Heart right ventricle (tissue), 16 donors: ENCODE data around the gene ANKS1B. TPM values are rescaled to one million over a fixed set of nuclear protein-coding genes. Genes with fewer than 3 reads are reported as not detected.

Experiments
- ATAC-seq, 8 donors: fragments of 200-7000 bp; cut with Tn5 transposase; one replicate each; pipeline ENCODE4 v1.9.1; 2020; ENCODE audit warnings: mild to moderate bottlenecking in 8 of 8, moderate library complexity in 8 of 8, moderate number of reproducible peaks in 1 of 8
- DNase-seq, 2 donors: peaks; one replicate each; pipeline ENCODE4 v3.0.0-alpha.2; 2020
- H3K27ac ChIP-seq, 10 donors: fragments of 200-600 bp; sonication (generic) in 2 of 10; one replicate each; pipeline versions ENCODE4 v1.5.0 to v1.8.0; 2020 to 2022; ENCODE audit warnings: mild to moderate bottlenecking in 3 of 10
- H3K27me3 ChIP-seq, 7 donors: fragments of 200-600 bp; one replicate each; pipeline ENCODE4 v1.8.0; 2021 to 2022; ENCODE audit warnings: mild to moderate bottlenecking in 2 of 7
- H3K36me3 ChIP-seq, 9 donors: fragments of 200-600 bp; sonication (generic) in 1 of 9; one replicate each; pipeline versions ENCODE4 v1.5.0 to v1.8.0; 2020 to 2022; ENCODE audit warnings: mild to moderate bottlenecking in 2 of 9
- H3K4me1 ChIP-seq, 9 donors: fragments of 200-600 bp; sonication (generic) in 1 of 9; one replicate each; pipeline versions ENCODE4 v1.5.0 to v1.8.0; 2020 to 2022; ENCODE audit warnings: mild to moderate bottlenecking in 4 of 9
- H3K4me3 ChIP-seq, 10 donors: fragments of 200-600 bp; sonication (generic) in 2 of 10; one replicate each; pipeline versions ENCODE4 v1.5.0 to v1.8.0; 2020 to 2022; ENCODE audit warnings: mild to moderate bottlenecking in 7 of 10, moderate library complexity in 2 of 10
- H3K9me3 ChIP-seq, 11 donors: fragments of 200-600 bp in 10 of 11; sonication (generic) in 2 of 11; one replicate each; pipeline versions ENCODE4 v1.5.0 to v1.8.0; 2013 to 2022; ENCODE audit warnings: mild to moderate bottlenecking in 2 of 11, control low read depth in 1 of 11, moderate library complexity in 1 of 11
- WGBS, 2 donors: extraction: QIAGEN DNeasy Blood & Tissue Kit; methylation state at CpG; one replicate each; pipeline ENCODE4 v1.1.7; 2013; ENCODE audit warnings: inconsistent platforms in 1 of 2; 5-methylcytosine and 5-hydroxymethylcytosine counted together
- intact Hi-C, 10 donors: fragments of 100-400 bp; cut with DNase I; formaldehyde crosslinking; loops; one replicate each; pipeline versions ENCODE4 v1.11.1 to v1.14.2; 2022
- polyA plus RNA-seq, 2 donors: library from polyadenylated mRNA; stranded (reverse); fragments of 200-250 nt; gene quantifications; one replicate each; pipeline ENCODE4 v1.2.3, GENCODE V29; 2013
- total RNA-seq, 10 donors: library from RNA; stranded (reverse); fragmentation: NEBNext Ultra II Directional in 3 of 10; extraction: Animal tissue kit (Norgen Biotek cat#: 25700) in 3 of 10; gene quantifications; one replicate each; pipeline versions ENCODE4 v1.2.1 to v1.2.4, GENCODE V29; 2021 to 2023
- TF ChIP-seq, protein P1 (sequence below), 9 donors: fragments of 200-600 bp; sonication (generic) in 2 of 9; IDR thresholded peaks; one replicate each; pipeline versions ENCODE4 v1.5.0 to v1.8.0; 2021 to 2022; ENCODE audit warnings: antibody characterized with exemption in 9 of 9, mild to moderate bottlenecking in 5 of 9, moderate library complexity in 1 of 9
- donor health status: Arrhythmogenic right ventricular cardiomyopathy.
- donor health status: ischemic (EF 13 %, LVEDD 7.1; RV severe dilation, severe dysfunction).
- donor health status: healthy with polysubstance abuse.
- donor health status: DM: no; HTN: yes; CAD: no.
- donor health status: DM: no; HTN: no; CAD: no.
- donor health status: ischemic (EF 25% LVEDD 6.9; RV normal size, moderate dysfunction).
- donor health status: ischemic (EF 25% LVEDD 5.7; RV mildly dilated, moderate dysfunction).
- donor health status: healthy.
- donor health status: DM: yes; HTN: yes; CAD: no.
- donor health status: Ischemic cardiomyopathy.
- donor health status: ischemic (EF 35%, LVEDD 5.7; RV mildly dilated, moderate dysfunction).
- donor health status: nonischemic (EF 11% LVEDD 7.7; RV severe dilation, severe dysfunction).
- donor health status: DM: yes; HTN: yes; CAD: no.
- donor health status: PGD.
- donor health status: ischemic (EF 29% LVEDD 5.4; RV normal size, mild dysfunction).
- donor health status: nonischemic (EF 23%, LVEDD 6.1; RV moderate dilation, normal function).

ANKS1B gene
- total and polyA plus RNA-seq, 12 donors = 0.58 to 4.8 (median 1.8) TPM

DNA sequence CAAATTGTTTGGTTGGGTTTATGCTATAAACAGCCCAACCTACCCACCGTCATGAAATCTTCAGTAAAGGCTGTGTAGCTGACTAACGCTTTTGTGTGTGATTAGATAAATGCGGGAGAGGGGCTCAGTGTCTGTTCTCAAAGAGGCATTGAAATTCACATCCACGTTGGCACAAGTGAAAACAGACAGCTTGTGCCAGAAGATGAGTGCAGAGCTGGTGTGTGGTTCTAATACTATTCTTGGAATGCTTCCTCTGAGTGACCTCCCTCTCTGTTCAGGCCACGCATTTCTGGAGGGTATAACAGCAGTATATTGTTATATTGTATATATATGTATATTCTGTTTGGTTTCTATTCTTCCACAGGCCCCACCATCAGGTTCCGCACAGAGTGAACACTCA, 1075.9 kb downstream of the ANKS1B start:
- Histone ChIP-seq H3K4me1 (no peaks in the 10 kb centered on the region), H3K36me3 (no peaks in the 10 kb centered on the region), H3K9me3 (no peaks in the 10 kb centered on the region), H3K27ac (no peak overlapping the region), H3K4me3 (no peak overlapping the region), H3K27me3 (peaks cover 0 to 10% (median 0%) of the 10 kb centered on the region in 7 donors)
- ATAC-seq (no peak), DNase-seq (no peak)
- TF ChIP-seq, protein P1, sequence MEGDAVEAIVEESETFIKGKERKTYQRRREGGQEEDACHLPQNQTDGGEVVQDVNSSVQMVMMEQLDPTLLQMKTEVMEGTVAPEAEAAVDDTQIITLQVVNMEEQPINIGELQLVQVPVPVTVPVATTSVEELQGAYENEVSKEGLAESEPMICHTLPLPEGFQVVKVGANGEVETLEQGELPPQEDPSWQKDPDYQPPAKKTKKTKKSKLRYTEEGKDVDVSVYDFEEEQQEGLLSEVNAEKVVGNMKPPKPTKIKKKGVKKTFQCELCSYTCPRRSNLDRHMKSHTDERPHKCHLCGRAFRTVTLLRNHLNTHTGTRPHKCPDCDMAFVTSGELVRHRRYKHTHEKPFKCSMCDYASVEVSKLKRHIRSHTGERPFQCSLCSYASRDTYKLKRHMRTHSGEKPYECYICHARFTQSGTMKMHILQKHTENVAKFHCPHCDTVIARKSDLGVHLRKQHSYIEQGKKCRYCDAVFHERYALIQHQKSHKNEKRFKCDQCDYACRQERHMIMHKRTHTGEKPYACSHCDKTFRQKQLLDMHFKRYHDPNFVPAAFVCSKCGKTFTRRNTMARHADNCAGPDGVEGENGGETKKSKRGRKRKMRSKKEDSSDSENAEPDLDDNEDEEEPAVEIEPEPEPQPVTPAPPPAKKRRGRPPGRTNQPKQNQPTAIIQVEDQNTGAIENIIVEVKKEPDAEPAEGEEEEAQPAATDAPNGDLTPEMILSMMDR (IDR thresholded peaks at IDR 0.05) = no peak
- intact Hi-C loops = no loop called here
- WGBS, 2 donors = 59 to 63% methylated on average over 6 of the region's 6 CpGs

DNA sequence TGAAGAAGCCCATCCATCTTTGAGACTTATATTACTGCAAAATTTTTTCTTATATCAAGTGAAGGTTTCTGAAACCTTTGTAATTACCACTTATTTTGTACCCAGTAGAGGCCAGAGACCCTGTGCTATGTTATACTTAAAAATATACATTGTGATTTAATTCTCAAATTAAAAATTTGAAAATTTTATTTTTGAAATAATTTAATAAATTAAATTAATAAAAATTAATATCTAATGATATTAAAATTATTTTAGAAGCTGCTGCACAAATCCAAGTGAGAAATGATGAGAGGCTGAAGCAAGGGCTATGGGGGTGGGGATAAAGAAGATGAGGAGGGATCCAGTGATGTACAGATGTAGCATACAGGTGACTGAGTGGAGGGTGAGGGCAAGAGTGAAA, 1080.9 kb downstream of the ANKS1B start:
- intact Hi-C loops = no loop called here
- no peak for DNase-seq
- TF ChIP-seq, protein P1 (IDR thresholded peaks at IDR 0.05) = no peak
- Histone ChIP-seq H3K4me1 (no peaks in the 10 kb centered on the region), H3K27me3 (peaks cover 0 to 15% (median 0%) of the 10 kb centered on the region in 7 donors), H3K27ac (no peak overlapping the region), H3K36me3 (no peaks in the 10 kb centered on the region), H3K9me3 (peaks cover 0 to 3% (median 0%) of the 10 kb centered on the region in 11 donors), H3K4me3 (no peak overlapping the region)
- no peak for ATAC-seq

DNA sequence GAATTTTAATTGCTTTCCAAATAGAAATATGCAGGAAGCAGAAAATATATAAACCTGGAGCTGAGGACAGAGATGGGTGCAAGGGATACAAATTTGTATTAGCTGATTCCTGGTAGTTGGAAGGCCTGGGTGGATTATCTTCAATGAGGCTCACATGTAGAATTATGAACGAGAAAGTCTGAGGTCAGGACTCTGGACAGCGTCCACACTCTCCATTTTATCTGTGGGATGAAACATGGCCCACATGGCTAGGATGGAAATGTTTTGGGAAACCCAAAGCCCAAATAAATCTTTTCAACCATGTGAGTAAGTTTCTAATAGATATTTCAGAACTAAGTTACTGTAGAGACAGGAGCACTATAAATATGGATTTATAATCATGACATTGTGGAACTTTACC, 1083.5 kb downstream of the ANKS1B start:
- intact Hi-C loops = no loop called here

DNA sequence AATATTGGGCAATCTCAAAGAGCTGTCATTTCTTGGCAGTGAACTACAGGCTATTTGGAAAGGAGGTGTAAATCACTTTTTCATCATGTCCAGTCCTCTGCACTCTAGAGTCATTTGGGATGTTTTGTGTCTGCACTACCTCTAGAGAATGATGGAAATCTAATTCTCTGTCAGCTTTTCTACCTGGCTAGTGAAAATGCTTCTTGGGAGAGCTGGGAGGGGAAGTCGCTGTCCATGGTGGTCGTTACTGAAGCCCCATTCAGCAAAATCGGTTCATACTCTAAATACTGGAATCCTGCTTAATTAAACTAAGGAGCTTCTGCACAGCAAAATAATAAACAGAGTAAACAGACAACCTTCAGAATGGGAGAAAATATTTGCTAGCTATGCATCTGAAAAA, 1087.8 kb downstream of the ANKS1B start:
- H3K27ac ChIP-seq = no peak overlapping the region
- DNase-seq (no peak), ATAC-seq (no peak)
- no peak overlapping the region for H3K4me3 ChIP-seq
- H3K27me3 ChIP-seq = peaks cover 4 to 66% (median 51%) of the 10 kb centered on the region in 7 donors
- intact Hi-C loops = no loop called here
- H3K4me1 ChIP-seq = peaks cover 0 to 11% (median 0%) of the 10 kb centered on the region in 9 donors
- TF ChIP-seq, protein P1 (IDR thresholded peaks at IDR 0.05) = no peak
- WGBS, 2 donors = 13 to 16% methylated on average over 3 of the region's 3 CpGs
- peaks cover 0 to 3% (median 0%) of the 10 kb centered on the region in 11 donors for H3K9me3 ChIP-seq
- H3K36me3 ChIP-seq = no peaks in the 10 kb centered on the region

More for the DNA sequence above, 1083.5 kb downstream of the ANKS1B start:
- peaks cover 0 to 3% (median 0%) of the 10 kb centered on the region in 11 donors for H3K9me3 ChIP-seq
- ATAC-seq = no peak
- TF ChIP-seq, protein P1 (IDR thresholded peaks at IDR 0.05) = no peak
- DNase-seq = no peak
- WGBS, 2 donors = 15 to 22% methylated on average over 2 of the region's 2 CpGs
- no peak overlapping the region for H3K27ac ChIP-seq
- H3K27me3 ChIP-seq = peaks cover 0 to 25% (median 10%) of the 10 kb centered on the region in 7 donors
- H3K36me3 ChIP-seq = no peaks in the 10 kb centered on the region
- H3K4me3 ChIP-seq = no peak overlapping the region
- H3K4me1 ChIP-seq = no peaks in the 10 kb centered on the region
